ENCODE measurements around the gene ANO7. TPM values are rescaled to one million over a fixed set of nuclear protein-coding genes. Genes with fewer than 3 reads are reported as not detected.

The ANO7 gene
- total RNA-seq, 2 experiments from 2014 or later, result 3.1 to 4.0 TPM

DNA sequence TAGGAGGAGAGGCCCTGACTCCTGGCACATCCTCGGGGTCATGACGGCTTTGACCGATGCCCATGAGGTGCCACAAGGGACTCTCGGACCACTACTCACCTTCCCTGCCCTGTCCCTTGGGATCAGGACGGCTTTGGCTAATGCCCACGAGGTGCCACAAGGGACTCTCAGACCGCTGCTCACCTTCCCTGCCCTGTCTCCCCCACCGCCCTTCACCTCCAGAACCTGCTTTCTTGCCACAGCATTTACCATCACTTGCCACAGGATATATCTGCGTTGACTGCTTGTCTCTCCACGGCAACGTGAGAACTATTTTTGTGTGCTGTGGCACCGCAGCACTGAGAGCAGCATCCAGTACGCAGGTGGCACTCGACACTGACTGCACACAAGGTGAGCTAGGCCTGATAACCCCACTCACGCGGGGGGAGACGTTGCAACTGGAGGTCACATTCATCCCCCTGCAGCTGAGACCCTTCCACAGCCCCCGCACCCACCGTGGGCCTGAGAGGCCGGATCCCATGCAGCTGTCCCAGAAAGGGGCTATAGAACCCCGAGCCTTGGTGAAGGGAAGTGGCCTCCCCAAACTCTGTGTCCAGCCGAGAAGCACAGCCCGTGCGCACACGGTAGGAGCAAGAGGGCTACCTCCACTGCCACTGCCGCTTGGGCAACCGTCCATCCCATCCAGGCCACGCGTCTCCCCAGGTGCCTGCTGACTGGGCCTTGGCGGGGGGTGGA is 47.5 kb downstream of the ANO7 start:
- ChIA-PET POLR2A (no interaction called here), CTCF (no interaction called here)

DNA sequence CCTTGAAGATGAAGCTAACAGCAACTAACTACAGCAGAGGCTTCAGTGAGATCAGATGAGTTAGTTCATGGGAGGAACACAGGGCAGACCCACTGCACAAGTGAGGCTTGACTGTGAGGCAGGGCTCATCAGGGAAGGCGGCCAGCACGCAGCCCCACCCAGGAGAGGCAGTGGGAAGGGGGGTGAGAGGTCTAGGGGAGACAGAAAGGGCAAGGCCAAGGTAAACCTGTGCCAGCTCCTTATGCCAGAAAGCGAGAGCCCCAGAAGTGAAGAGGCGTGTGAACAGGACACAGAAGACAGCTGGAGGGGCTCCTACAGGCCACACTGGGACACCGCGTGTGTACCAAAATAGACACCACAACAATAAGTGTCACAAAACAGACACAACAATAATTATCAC is 48.6 kb downstream of the ANO7 start:
- POLR2A ChIA-PET, result interaction anchor here (0.6 kb wide), 1 partner anchor 512 kb away, joined by 3 read pairs; no protein-coding TSS in a partner anchor
- CTCF ChIA-PET, result no interaction called here

DNA sequence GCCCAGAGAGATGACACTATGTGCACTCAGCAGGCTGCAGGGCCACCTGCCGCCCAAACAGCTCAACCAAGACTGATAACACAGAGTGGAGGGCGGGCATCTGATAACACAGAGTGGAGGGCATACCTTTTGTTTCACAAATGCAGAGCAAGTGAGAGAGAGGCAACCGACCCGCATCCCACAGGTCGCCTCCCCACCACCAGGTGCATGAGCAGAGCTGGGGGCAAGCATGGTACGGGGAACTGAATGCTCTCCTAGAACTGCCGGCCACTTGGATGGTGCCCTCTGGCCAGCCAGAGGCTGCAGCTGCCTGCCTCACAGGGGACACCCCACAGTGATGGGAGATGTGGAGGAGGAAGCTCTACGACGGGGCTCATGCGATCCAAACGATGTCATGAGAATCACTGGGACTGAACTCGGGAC is 49.5 kb downstream of the ANO7 start:
- ChIA-PET POLR2A (no interaction called here), CTCF (no interaction called here)

DNA sequence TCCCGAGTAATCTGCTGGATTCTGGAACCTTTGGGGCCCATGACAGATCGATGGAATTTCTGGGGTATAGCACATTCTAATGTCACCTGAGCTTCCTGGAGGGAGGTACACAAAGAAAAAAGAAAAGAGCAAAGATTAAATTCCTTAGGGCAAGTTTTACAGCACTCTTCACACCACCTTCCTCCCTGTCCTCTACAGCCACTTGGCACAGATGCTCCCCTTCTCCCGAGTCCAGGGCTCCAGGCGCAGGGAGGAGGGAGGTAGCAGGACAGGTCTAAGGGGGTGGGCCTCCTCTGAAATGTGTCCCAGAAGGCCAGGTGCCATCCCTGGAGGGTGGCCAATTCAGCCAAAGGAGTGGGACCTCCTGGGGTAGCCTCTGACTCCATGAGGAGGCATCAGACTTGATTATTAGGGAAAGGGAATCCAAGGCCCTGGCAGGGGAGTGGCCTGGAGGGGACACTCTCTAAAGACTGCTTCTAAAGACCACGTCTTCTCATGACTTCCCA is 50.3 kb downstream of the ANO7 start:
- ChIA-PET CTCF (no interaction called here), POLR2A (no interaction called here)

DNA sequence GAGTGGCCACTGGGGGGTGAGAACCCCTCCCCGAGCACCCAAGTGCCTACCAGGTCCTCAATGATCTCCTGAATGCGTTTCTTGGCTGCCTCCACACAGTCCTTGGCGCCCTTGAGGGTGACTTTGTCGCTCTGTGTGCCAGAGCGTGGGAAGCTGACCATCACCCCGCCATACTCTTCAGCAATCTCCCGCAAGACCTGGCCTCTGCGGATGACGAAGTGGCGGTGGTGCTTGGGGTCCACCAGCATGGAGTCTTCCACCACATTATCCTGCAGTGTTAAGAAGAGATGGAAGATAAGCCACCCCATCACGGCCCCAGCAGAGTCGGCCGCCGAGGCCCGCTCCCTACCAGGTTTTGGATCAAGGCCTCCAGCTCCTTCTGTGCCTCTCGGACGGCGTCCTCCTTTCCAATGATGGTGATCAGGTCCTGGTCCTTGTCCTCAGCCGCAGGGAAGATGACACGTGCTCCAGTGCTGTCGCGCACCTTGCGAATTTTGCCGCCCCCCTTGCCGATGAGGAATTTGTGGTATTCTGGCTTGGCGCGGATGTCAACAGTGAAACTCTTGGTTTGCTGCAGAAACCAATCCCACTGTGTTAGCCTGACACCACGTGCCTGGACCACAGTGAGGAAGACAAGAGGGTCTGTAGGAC is 51.2 kb downstream of the ANO7 start:
- POLR2A ChIA-PET, result no interaction called here
- CTCF ChIA-PET, result interaction anchor here (0.8 kb wide), 1 partner anchor 162 kb away, joined by 3 read pairs; no protein-coding TSS in a partner anchor

DNA sequence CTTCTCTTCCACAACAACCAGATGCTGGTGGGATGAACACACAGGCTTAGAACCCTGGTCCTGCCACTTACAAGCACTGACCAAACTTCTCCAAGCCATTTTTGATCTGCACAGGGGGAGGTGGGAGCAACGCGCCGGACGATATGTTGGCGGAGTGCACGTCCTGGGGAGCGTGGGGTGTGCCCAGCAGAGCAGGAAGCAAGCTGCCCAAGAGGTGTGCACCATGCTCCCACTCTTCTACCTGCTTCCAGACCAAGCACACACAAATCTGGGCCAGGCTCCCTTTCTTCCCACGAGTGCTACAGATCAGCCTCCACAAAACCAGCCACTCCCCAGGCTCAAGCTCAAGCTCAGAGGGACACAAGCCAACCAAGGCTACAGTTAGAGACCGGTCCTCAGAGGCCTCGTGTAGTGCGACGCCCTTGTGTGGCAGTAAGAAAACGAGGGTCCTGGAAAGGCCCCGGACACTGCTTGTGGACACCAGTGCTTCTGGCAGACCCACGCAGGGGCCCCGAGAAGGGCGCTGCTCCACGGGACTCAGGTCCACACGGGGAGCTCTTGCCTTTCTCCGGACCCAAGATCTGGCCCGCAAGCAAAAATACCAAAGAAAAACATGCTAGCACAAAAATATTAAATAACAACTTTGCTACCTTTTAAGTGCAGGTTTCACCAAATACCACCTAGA is 52.0 kb downstream of the ANO7 start:
- ChIA-PET POLR2A (no interaction called here), CTCF (no interaction called here)

DNA sequence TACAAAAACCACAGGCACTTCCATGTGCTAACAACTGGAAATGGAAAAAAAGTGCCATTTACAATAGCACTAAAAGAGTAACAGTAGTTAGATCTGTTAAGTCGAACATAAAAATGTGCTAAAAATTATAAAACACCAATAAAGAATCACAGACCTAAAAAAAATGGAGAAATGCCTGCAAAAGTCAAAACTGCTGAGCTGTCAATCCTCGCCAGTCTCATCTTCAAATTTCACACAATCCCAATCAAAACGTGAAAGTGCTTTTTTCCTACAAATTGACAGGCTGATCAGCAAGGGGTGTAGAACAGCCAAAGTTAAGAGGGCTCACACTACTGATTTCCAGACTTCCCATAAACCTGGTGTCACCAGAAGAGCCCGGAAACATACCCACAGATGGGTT is 53.2 kb downstream of the ANO7 start:
- CTCF ChIA-PET, result no interaction called here

DNA sequence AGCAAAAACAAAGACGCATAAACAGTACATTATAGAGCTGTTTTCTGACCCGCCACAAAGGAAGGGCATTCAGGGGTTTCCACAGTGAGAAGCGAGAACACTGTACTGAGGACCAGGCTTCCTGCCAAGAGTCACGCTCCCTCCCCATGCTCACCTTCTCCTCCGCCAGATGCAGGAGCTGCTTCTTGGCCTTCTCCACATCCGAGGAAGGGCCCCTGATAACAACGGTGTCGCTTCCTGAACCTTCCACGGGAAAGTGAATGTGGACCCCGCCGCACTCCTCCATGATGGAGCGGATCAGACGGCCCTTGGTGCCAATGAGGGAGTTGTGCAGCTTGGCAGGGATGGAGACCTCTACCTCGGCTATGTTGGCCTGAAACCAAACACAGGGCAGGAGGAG is 53.8 kb downstream of the ANO7 start:
- CTCF ChIA-PET, result interaction anchor here (0.7 kb wide), 1 partner anchor 164 kb away, joined by 3 read pairs; no protein-coding TSS in a partner anchor
- POLR2A ChIA-PET, result no interaction called here

More for the DNA sequence above, 53.2 kb downstream of the ANO7 start:
- POLR2A ChIA-PET, result interaction anchor here (0.6 kb wide), 1 partner anchor 13 kb away, joined by 10 read pairs; no protein-coding TSS in a partner anchor

DNA sequence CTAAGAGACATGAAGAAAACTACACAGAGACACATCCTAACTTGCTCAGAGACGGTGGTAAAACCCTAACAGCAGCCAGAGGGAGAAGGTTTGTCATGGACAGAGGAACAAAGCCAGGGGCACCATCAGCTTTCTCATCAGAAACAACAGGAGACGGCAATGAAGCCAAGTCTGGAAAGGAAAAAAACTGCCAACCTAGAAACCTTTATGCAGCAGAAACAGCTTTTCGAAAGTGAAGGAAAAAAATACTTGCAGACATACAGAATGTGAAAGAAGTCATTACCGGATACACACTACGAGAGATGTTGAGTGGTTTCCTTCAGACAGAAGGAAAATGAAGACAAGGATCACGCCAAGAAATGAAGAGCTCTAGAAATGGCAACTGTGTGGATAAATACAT is 55.9 kb downstream of the ANO7 start:
- ChIA-PET POLR2A (no interaction called here), CTCF (no interaction called here)

DNA sequence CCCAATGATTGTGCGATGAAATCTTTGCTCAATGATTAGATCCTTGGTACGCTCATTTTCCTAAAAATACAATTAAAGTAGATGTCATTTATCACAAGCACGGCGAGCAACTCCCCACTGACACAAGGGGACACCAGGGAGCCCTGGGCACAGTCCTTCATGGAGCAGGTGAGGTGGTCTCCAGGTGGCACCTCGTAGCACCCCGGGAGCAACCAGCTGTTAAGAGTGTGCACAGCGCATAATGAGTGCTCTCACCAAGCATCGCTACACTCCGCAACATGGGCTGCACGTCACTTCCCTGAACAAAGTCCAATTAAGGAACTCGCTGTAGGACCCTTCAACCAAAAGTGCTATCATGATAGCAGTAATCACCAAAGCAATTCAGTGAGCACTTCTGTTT is 59.8 kb downstream of the ANO7 start:
- ChIA-PET CTCF (no interaction called here), POLR2A (interaction anchor here (0.5 kb wide), 1 partner anchor 158 kb away, joined by 4 read pairs; no protein-coding TSS in a partner anchor)

DNA sequence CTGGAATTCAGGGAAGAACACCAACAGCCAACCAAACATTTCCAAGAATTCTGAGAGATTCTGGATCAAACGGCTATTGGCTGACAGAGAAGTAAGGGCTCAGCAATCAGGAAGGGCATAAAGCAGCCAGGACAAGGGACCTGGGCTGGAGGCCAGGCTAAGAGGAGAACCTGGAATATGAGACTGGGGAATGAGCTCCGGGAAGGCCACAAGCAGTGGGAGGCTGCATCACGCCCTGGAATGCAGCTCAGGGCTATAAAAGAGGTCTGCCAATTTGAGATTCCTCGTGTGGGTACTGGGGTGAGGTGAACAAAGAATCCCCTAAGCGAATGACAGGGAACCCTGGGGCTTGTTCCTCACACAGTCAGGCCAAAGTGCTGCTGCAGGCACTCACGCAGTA is 60.4 kb downstream of the ANO7 start:
- CTCF ChIA-PET, result no interaction called here
- POLR2A ChIA-PET, result no interaction called here

DNA sequence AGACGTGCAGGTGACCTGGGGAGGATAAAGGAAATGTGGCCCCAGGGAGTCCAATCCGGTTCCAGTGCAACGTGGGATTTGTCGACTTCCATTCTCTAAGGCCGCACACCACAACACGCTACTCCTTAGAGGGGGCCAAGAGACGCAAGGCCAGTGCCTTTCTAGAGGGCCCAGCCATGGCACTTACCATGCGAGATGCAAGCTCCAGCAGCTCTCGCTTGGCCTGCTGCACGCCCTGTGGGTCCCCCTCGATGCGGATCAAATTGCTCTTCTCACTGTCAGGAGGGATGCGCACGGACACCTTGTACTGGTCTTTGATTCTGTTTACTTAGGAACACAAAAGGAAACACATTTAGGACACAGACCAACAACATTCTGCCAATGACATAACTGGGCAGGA is 61.2 kb downstream of the ANO7 start:
- ChIA-PET CTCF (no interaction called here), POLR2A (no interaction called here)

DNA sequence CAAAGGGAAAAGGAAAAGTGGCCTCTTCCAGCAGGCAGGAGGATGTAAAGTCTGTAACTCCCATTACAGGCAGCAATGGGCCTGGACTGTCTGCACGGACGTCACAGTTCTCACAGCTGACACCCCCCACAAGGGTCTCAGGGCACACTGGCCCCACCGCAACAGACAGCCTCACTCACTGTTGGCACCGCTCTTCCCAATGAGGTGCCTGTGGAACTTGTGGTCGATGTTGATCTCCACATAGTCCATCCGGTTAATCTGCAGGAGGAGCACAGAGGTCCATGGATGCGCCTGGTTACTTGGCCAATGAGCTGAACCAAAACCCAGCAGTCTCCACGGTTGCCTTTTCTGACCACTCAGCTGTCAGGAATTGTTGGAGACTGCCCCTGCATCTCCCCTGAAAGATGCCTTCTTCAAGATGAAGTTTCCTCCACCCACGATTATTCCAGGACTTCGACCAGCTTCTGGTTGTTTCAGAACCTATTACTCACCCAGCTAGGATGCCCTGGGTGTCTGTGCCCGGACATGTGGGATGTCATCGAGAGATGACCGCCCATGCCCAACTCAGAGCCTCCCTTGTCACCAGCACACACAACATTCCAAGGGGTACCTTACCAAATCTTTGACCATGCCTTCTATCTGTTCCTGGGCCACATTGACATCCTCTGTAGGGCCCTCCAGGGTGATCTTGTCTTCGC is 64.5 kb downstream of the ANO7 start:
- CTCF ChIA-PET, result no interaction called here
- POLR2A ChIA-PET, result no interaction called here

DNA sequence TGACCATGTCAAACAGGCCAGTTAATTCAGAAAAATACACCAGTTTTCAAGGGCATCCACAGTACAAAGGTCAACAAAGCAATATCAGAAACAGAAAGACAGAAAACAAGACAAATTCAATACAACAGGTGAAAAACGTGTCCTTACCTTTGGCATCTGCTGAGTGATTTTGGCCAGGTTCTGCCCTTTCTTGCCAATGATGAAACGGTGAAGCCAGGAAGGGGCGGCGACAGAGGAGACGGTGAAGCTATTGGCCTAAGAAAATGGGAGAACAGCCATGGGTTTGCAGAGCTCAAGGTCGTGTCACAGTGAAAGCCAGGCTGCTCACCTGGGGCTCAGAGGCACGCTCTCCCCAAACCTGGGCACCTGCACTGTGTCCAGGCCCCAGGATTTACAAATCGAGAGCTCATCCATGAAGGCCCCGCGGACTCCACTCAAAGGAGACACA is 66.5 kb downstream of the ANO7 start:
- POLR2A ChIA-PET, result no interaction called here
- CTCF ChIA-PET, result no interaction called here

DNA sequence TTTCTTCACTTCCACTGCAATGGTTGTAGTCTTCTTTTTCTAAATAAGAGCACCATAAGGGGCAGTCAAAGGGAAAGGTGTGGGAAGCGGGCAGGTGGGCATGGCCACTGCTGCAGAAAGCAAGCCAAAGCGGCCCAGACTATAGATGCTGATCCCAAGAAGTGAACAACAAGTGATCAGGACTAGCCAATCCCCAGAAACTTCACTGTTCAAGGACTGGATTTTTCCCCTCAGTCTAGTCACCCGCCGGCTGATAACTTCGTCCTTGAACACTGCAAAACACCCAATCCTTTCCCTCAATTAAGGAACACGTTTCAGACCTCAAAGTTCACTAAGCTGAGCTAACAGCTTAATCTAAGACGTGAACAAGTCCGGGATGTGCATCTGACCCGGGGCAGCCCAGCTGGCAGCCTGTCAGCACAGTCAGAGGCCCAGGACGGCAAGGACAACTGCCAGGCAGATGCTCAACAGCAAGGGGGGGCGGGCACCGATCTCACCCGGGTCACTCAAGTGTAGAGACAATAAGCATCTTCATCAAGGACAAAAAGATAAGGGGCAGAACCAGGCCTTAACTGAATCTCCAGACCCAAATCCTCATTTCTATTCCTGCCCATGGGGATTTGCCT is 67.2 kb downstream of the ANO7 start:
- POLR2A ChIA-PET, result no interaction called here
- CTCF ChIA-PET, result no interaction called here

DNA sequence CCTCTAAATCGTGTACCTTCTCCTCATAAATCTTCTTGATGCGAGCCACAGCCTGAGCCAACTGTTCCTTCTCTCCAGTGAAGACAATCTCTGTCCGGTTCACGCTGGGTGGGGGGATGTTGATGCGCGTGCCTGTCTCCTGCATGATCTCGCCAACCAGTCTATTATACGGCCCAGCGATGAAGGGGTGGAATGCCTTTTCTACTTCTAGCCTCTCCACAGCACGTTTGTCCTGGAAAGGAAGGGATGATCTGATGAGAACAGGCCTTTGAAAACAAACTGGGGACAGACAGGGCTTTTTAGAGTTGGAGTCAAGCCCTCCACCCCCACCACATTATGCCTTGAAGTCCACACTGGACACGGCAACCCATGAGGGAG is 67.7 kb downstream of the ANO7 start:
- ChIA-PET POLR2A (no interaction called here), CTCF (interaction anchor here (1.1 kb wide), 1 partner anchor 405 kb away, joined by 3 read pairs; no protein-coding TSS in a partner anchor)

DNA sequence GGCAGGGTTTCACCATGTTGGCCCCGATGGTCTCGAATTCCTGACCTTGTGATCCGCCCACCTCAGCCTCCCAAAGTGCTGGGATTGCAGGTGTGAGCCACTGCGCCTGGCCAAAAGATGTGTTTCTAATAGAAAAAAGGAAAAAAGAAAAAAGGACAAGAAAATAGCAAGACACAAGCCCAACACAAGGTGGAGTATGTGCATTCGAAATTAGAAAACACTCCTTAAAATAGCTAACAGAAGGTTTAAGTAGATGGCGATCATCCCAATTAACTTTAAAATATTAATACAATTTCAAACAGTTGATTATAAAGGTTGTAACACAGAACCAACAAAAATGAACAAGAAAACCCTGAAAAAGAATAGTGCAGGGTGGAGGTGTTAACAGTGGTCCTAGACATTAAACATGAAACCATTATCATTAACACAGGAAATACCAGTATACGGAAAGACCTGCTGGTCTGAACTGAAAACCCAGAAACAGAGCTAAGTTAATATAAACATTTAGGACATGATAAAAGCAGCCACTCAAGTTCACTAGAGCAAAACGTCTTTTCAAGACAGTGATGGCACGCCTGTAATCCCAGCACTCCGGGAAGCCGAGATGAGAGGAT is 69.0 kb downstream of the ANO7 start:
- CTCF ChIA-PET, result interaction anchor here (0.7 to 1.1 kb wide), 2 partner anchors 180 to 406 kb away, joined by 3 read pairs; no protein-coding TSS in a partner anchor
- POLR2A ChIA-PET, result interaction anchor here (0.6 kb wide), 1 partner anchor 108 kb away, joined by 3 read pairs; no protein-coding TSS in a partner anchor

DNA sequence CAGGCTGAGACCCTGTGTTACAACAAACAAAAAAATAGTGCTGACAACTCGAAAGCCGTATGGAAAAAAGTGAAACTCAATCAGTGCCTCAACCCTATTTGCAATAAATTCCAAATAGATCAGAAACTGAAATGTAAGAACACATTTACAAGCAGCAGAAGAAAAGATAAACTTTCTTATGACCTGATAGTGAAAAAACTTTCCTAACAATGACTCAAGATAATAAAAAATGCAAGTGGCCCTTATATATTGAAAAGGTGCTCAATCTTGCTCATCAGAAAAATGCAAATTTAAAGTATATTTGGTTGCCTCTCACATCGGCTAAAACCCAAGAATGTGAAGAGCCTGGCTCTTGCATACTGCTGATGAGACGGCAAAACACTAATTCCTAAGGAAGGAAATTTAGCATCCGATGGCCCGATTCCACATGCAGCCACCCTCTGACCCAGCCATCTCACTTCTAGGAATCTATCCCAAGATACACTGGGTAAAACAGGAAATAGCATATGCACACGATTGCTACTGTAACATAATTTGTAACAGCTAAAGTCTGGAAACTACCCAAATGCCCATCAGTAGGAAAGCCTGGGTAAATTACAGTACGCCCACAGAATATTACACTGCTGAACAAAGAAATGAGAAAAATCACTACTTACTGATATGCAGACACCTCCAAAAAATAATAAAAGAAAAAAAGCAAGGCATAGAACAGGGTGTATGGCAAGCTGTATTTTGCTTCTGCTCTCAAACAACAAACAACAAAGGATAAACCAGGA is 70.2 kb downstream of the ANO7 start:
- POLR2A ChIA-PET, result no interaction called here
- CTCF ChIA-PET, result no interaction called here

Measured in activated CD8-positive, alpha-beta memory T cell treated with anti-CD3 and anti-CD28 coated beads for 36 hours (primary cell).